Effector memory CD8-positive, alpha-beta T cell (primary cell): Measurements from ENCODE around the gene TMIGD2.
"Not testable (repeated sequence)": the region's sequence is repeated elsewhere in the genome, so short reads cannot be mapped to it uniquely, and the experiment has no call there.

Source experiments
- ATAC-seq: fragments of 150-1000 bp; cut with Tn5 transposase; replicated peaks from 2 replicates; pipeline ENCODE4 v1.10.0; 2021; ENCODE audit warnings: mild to moderate bottlenecking, moderate library complexity
- DNase-seq, 3 experiments: peaks; one replicate each; pipeline ENCODE4 v3.0.0; 2021
- H3K27ac Mint-ChIP-seq, 2 donors: one replicate each; pipeline ENCODE4 v1.8.0; 2022; ENCODE audit warnings: mild to moderate bottlenecking in 2 of 2, mixed read lengths in 2 of 2, moderate library complexity in 2 of 2
- H3K27me3 Mint-ChIP-seq, 2 donors: one replicate each; pipeline ENCODE4 v1.8.0; 2022; ENCODE audit warnings: mixed read lengths in 2 of 2
- H3K36me3 Mint-ChIP-seq: one replicate; pipeline ENCODE4 v1.8.0; 2022; ENCODE audit warnings: mild to moderate bottlenecking, moderate library complexity, mixed read lengths; ENCODE audit not compliant: insufficient read depth
- H3K4me1 Mint-ChIP-seq, 2 donors: one replicate each; pipeline ENCODE4 v1.8.0; 2022; ENCODE audit warnings: low read depth in 2 of 2, mixed read lengths in 2 of 2
- H3K4me3 Mint-ChIP-seq, 2 donors: one replicate each; pipeline ENCODE4 v1.8.0; 2022; ENCODE audit warnings: mild to moderate bottlenecking in 2 of 2, mixed read lengths in 2 of 2, moderate library complexity in 2 of 2
- H3K9me3 Mint-ChIP-seq, 2 donors: one replicate each; pipeline ENCODE4 v1.8.0; 2022; ENCODE audit warnings: mixed read lengths in 2 of 2

TMIGD2 gene

GRCh38 chr19:4334929-4335570, 32.9 kb upstream of the TMIGD2 start:
- H3K36me3 Mint-ChIP-seq = peaks cover 6% of the 10 kb centered on the region
- DNase-seq = no peak
- H3K27me3 Mint-ChIP-seq = no peaks in the 10 kb centered on the region
- H3K4me3 Mint-ChIP-seq = no peak overlapping the region
- peaks cover 0 to 4% of the 10 kb centered on the region in 2 donors for H3K9me3 Mint-ChIP-seq
- H3K4me1 Mint-ChIP-seq = peaks cover 8 to 9% of the 10 kb centered on the region in 2 donors
- no peak overlapping the region for H3K27ac Mint-ChIP-seq
- ATAC-seq = no peak

- Mint-ChIP-seq H3K27ac (peak overlapping the region in 1 of 2 donors; percentile 94), H3K4me3 (peak overlapping the region in 1 of 2 donors; percentile 77), H3K9me3 (peaks cover 0 to 4% of the 10 kb centered on the region in 2 donors), H3K36me3 (peaks cover 21% of the 10 kb centered on the region), H3K4me1 (peaks cover 18 to 19% of the 10 kb centered on the region in 2 donors), H3K27me3 (no peaks in the 10 kb centered on the region)
- ATAC-seq = no peak
- DNase-seq = no peak
Observed at GRCh38 chr19:4329858-4330257, 27.7 kb upstream of the TMIGD2 start.

GRCh38 chr19:4328991-4329681, 26.9 kb upstream of the TMIGD2 start:
- not testable (repeated sequence) for H3K27me3 Mint-ChIP-seq, ATAC-seq, H3K9me3 Mint-ChIP-seq
- peak overlapping the region; percentile 68 to 94 for H3K27ac Mint-ChIP-seq
- H3K36me3 Mint-ChIP-seq = peaks cover 21% of the 10 kb centered on the region
- peaks cover 18 to 19% of the 10 kb centered on the region in 2 donors for H3K4me1 Mint-ChIP-seq
- H3K4me3 Mint-ChIP-seq = peak overlapping the region; percentile 77 to 79
- DNase-seq = peak in 1 of 3 experiments; percentile 18

- H3K27ac Mint-ChIP-seq = peak overlapping the region; percentile 68 to 94
- DNase-seq (peak; percentile 88 to 89 (median 88)), ATAC-seq (peak; percentile 86)
- H3K9me3 Mint-ChIP-seq = no peaks in the 10 kb centered on the region
- peak overlapping the region; percentile 77 to 79 for H3K4me3 Mint-ChIP-seq
- H3K4me1 Mint-ChIP-seq = peaks cover 18 to 19% of the 10 kb centered on the region in 2 donors
- H3K27me3 Mint-ChIP-seq = no peaks in the 10 kb centered on the region
- H3K36me3 Mint-ChIP-seq = peaks cover 21% of the 10 kb centered on the region
Observed at GRCh38 chr19:4328243-4328990, 26.2 kb upstream of the TMIGD2 start.

GRCh38 chr19:4327877-4328242, 25.7 kb upstream of the TMIGD2 start:
- peak overlapping the region; percentile 77 to 79 for H3K4me3 Mint-ChIP-seq
- H3K27ac Mint-ChIP-seq = peak overlapping the region in 1 of 2 donors; percentile 94
- H3K36me3 Mint-ChIP-seq = peaks cover 21% of the 10 kb centered on the region
- ATAC-seq (peak; percentile 4), DNase-seq (no peak)
- no peaks in the 10 kb centered on the region for H3K27me3 Mint-ChIP-seq
- H3K4me1 Mint-ChIP-seq = peaks cover 18 to 19% of the 10 kb centered on the region in 2 donors
- H3K9me3 Mint-ChIP-seq = no peaks in the 10 kb centered on the region

- DNase-seq (peak; percentile 44 to 63 (median 59)), ATAC-seq (peak; percentile 18)
- Mint-ChIP-seq H3K4me3 (peak overlapping the region; percentile 77 to 79), H3K27ac (no peak overlapping the region), H3K4me1 (peaks cover 18 to 19% of the 10 kb centered on the region in 2 donors), H3K27me3 (no peaks in the 10 kb centered on the region), H3K9me3 (no peaks in the 10 kb centered on the region), H3K36me3 (peaks cover 21% of the 10 kb centered on the region)
Observed at GRCh38 chr19:4327252-4327876, 25.2 kb upstream of the TMIGD2 start.

GRCh38 chr19:4326837-4327251, 24.7 kb upstream of the TMIGD2 start:
- Mint-ChIP-seq H3K27me3 (no peaks in the 10 kb centered on the region), H3K27ac (no peak overlapping the region), H3K36me3 (peaks cover 21% of the 10 kb centered on the region), H3K9me3 (no peaks in the 10 kb centered on the region), H3K4me3 (peak overlapping the region; percentile 77 to 79), H3K4me1 (peaks cover 18 to 19% of the 10 kb centered on the region in 2 donors)
- ATAC-seq = no peak
- DNase-seq = no peak

GRCh38 chr19:4326215-4326836, 24.1 kb upstream of the TMIGD2 start:
- Mint-ChIP-seq H3K36me3 (peaks cover 21% of the 10 kb centered on the region), H3K4me1 (peaks cover 18 to 19% of the 10 kb centered on the region in 2 donors), H3K4me3 (peak overlapping the region; percentile 77 to 79), H3K27me3 (no peaks in the 10 kb centered on the region), H3K27ac (no peak overlapping the region), H3K9me3 (no peaks in the 10 kb centered on the region)
- no peak for ATAC-seq
- no peak for DNase-seq

- DNase-seq (no peak), ATAC-seq (no peak)
- Mint-ChIP-seq H3K4me1 (peaks cover 17 to 21% of the 10 kb centered on the region in 2 donors), H3K36me3 (peaks cover 19% of the 10 kb centered on the region), H3K27ac (peak overlapping the region in 1 of 2 donors; percentile 77), H3K27me3 (no peaks in the 10 kb centered on the region), H3K4me3 (peak overlapping the region in 1 of 2 donors; percentile 46), H3K9me3 (peaks cover 0 to 5% of the 10 kb centered on the region in 2 donors)
Observed at GRCh38 chr19:4324228-4324627, 22.0 kb upstream of the TMIGD2 start.

- H3K4me3 Mint-ChIP-seq = no peak overlapping the region
- ATAC-seq = no peak
- peaks cover 16% of the 10 kb centered on the region for H3K36me3 Mint-ChIP-seq
Observed at GRCh38 chr19:4323692-4324091, 21.5 kb upstream of the TMIGD2 start.

GRCh38 chr19:4322942-4323665, 20.9 kb upstream of the TMIGD2 start:
- ATAC-seq (no peak), DNase-seq (no peak)
- H3K36me3 Mint-ChIP-seq = peaks cover 10% of the 10 kb centered on the region
- peaks cover 17 to 18% of the 10 kb centered on the region in 2 donors for H3K4me1 Mint-ChIP-seq
- peaks cover 0 to 10% of the 10 kb centered on the region in 2 donors for H3K9me3 Mint-ChIP-seq
- H3K4me3 Mint-ChIP-seq = no peak overlapping the region
- H3K27ac Mint-ChIP-seq = peak overlapping the region in 1 of 2 donors; percentile 66
- no peaks in the 10 kb centered on the region for H3K27me3 Mint-ChIP-seq

More at GRCh38 chr19:4323692-4324091, 21.5 kb upstream of the TMIGD2 start:
- Mint-ChIP-seq H3K9me3 (peaks cover 0 to 10% of the 10 kb centered on the region in 2 donors), H3K27ac (no peak overlapping the region), H3K4me1 (peaks cover 17 to 24% of the 10 kb centered on the region in 2 donors), H3K27me3 (no peaks in the 10 kb centered on the region)
- DNase-seq = no peak

- H3K27ac Mint-ChIP-seq = peak overlapping the region in 1 of 2 donors; percentile 52
- no peak overlapping the region for H3K4me3 Mint-ChIP-seq
- H3K27me3 Mint-ChIP-seq = no peaks in the 10 kb centered on the region
- H3K36me3 Mint-ChIP-seq = peaks cover 4% of the 10 kb centered on the region
- H3K4me1 Mint-ChIP-seq = peaks cover 0 to 7% of the 10 kb centered on the region in 2 donors
- DNase-seq (no peak), ATAC-seq (no peak)
- H3K9me3 Mint-ChIP-seq = peaks cover 0 to 10% of the 10 kb centered on the region in 2 donors
Observed at GRCh38 chr19:4320419-4320818, 18.2 kb upstream of the TMIGD2 start.
